A549 (cell line): ENCODE data around the gene SERPINB12. TPM values are rescaled to one million over a fixed set of nuclear protein-coding genes. Genes with fewer than 3 reads are reported as not detected.

Experiments used
- ATAC-seq, 2 experiments: fragments of 200-7000 bp in 1 of 2; fragments of >200 bp in 1 of 2; cut with Nextera tagmentation in 1 of 2; cut with Tn5 transposase in 1 of 2; 3 replicates each; pipeline versions ENCODE4 v1.8.0 to v1.9.1; 2018 to 2020; ENCODE audit warnings: mild to moderate bottlenecking in 1 of 2, moderate library complexity in 1 of 2
- CTCF ChIA-PET: fragments of 300-600 bp; sonication (Branson Sonifier 250); formaldehyde crosslinking; extraction: SDS; loops from one replicate; lab custom pipeline; 2021; ENCODE audit warnings: antibody characterized with exemption, inconsistent platforms; lab: Yijun Ruan, JAX
- POLR2A ChIA-PET: fragments of 350-600 bp; formaldehyde crosslinking; extraction: SDS; loops from one replicate; lab custom pipeline; 2021; ENCODE audit warnings: antibody characterized with exemption, inconsistent platforms; lab: Yijun Ruan, JAX
- DNase-seq, 2 experiments: peaks; one replicate each; pipeline versions ENCODE4 v3.0.0 to v3.0.0-alpha.2; 2011 to 2016; ENCODE audit warnings: low read depth in 1 of 2, low spot score in 1 of 2
- FAIRE-seq: peaks from 2 replicates; lab custom pipeline; 2011; peaks lifted over from hg19 to GRCh38; lab: Jason Lieb, UNC
- H3K27ac ChIP-seq, 2 experiments: fragments of >200 bp; sonication (Bioruptor Twin); formaldehyde crosslinking; 3 replicates each; pipeline ENCODE4 v1.5.1; 2016 to 2017
- H3K4me1 ChIP-seq: fragments of >200 bp; sonication (Bioruptor Twin); formaldehyde crosslinking; 3 replicates; pipeline ENCODE4 v1.6.1; 2016
- H3K4me2 ChIP-seq: fragments of >200 bp; sonication (Bioruptor Twin); formaldehyde crosslinking; 3 replicates; pipeline ENCODE4 v1.6.1; 2016
- H3K4me3 ChIP-seq: fragments of >200 bp; sonication (Bioruptor Twin); formaldehyde crosslinking; 3 replicates; pipeline ENCODE4 v1.5.1; 2016
- H3K9me3 ChIP-seq: fragments of >200 bp; sonication (Bioruptor Twin); formaldehyde crosslinking; 3 replicates; pipeline ENCODE4 v1.6.1; 2016
- BHLHE40 ChIP-seq: IDR thresholded peaks from 2 replicates; pipeline ENCODE4 v1.6.1; 2012; ENCODE audit warnings: low read depth, low read length, inconsistent platforms
- CBX2 ChIP-seq: fragments of 200-600 bp; sonication (generic); IDR thresholded peaks from 2 replicates; pipeline ENCODE4 v1.6.1; 2016; ENCODE audit warnings: low read depth, mild to moderate bottlenecking, borderline replicate concordance
- CBX8 ChIP-seq: fragments of 200-600 bp; sonication (generic); IDR thresholded peaks from 2 replicates; pipeline ENCODE4 v1.6.1; 2016
- CEBPB ChIP-seq, 2 experiments: fragments of >200 bp in 1 of 2; sonication (Bioruptor Twin) in 1 of 2; formaldehyde crosslinking in 1 of 2; IDR thresholded peaks; 2 replicates each; pipeline ENCODE4 v1.6.1; 2012 to 2016
- CHD4 ChIP-seq: fragments of 200-600 bp; sonication (generic); IDR thresholded peaks from 2 replicates; pipeline ENCODE4 v1.6.1; 2016; ENCODE audit warnings: antibody characterized with exemption, mild to moderate bottlenecking, borderline replicate concordance
- EHF ChIP-seq: fragments of 250-450 bp; sonication (Bioruptor Pico); IDR thresholded peaks from 2 replicates; pipeline ENCODE4 v1.5.0; 2020; ENCODE audit warnings: mild to moderate bottlenecking
- EP300 ChIP-seq, 2 experiments: fragments of >200 bp; sonication (Bioruptor Twin); formaldehyde crosslinking; IDR thresholded peaks; 2 replicates in 1 of 2; 3 replicates in 1 of 2; pipeline ENCODE4 v1.6.1; 2016 to 2017
- HDAC2 ChIP-seq: fragments of 200-600 bp; sonication (generic); IDR thresholded peaks from 2 replicates; pipeline ENCODE4 v1.6.1; 2016
- HEYL ChIP-seq: fragments of 250-450 bp; sonication (Bioruptor Pico); IDR thresholded peaks from 2 replicates; pipeline ENCODE4 v1.8.0; 2021; ENCODE audit warnings: mild to moderate bottlenecking, moderate library complexity
- HOXA7 ChIP-seq: fragments of 250-450 bp; sonication (Bioruptor Pico); IDR thresholded peaks from 2 replicates; pipeline ENCODE4 v1.5.0; 2020; ENCODE audit warnings: mild to moderate bottlenecking, moderate library complexity
- JUN ChIP-seq, 2 experiments: fragments of >200 bp; sonication (Bioruptor Twin); formaldehyde crosslinking; IDR thresholded peaks; 2 replicates in 1 of 2; 3 replicates in 1 of 2; pipeline ENCODE4 v1.6.1; 2016 to 2017
- JUNB ChIP-seq: fragments of >200 bp; sonication (Bioruptor Twin); formaldehyde crosslinking; IDR thresholded peaks from 2 replicates; pipeline ENCODE4 v1.6.1; 2016
- KDM1A ChIP-seq: fragments of 200-600 bp; sonication (generic); IDR thresholded peaks from 2 replicates; pipeline ENCODE4 v1.6.1; 2016; ENCODE audit warnings: low read depth, mild to moderate bottlenecking
- MAFK ChIP-seq: fragments of 450-650 bp; IDR thresholded peaks from 2 replicates; pipeline ENCODE4 v1.6.1; 2014; ENCODE audit not compliant: partially characterized antibody
- MAZ ChIP-seq: fragments of 150-350 bp; IDR thresholded peaks from 2 replicates; pipeline ENCODE4 v1.6.1; 2014; ENCODE audit warnings: antibody characterized with exemption, low read depth, low read length, borderline replicate concordance
- NR3C1 ChIP-seq: fragments of >200 bp; sonication (Bioruptor Twin); formaldehyde crosslinking; IDR thresholded peaks from 3 replicates; pipeline ENCODE4 v1.6.1; 2017
- SMC3 ChIP-seq: fragments of >200 bp; sonication (Bioruptor Twin); formaldehyde crosslinking; IDR thresholded peaks from 3 replicates; pipeline ENCODE4 v1.6.1; 2018; ENCODE audit warnings: inconsistent platforms
- SREBF2 ChIP-seq: fragments of 450-650 bp; IDR thresholded peaks from 2 replicates; pipeline ENCODE4 v1.6.1; 2014; ENCODE audit warnings: mild to moderate bottlenecking, moderate library complexity
- ZSCAN20 ChIP-seq: fragments of 250-450 bp; sonication (Bioruptor Pico); IDR thresholded peaks from 2 replicates; pipeline ENCODE4 v1.8.0; 2022; ENCODE audit warnings: mild to moderate bottlenecking, moderate library complexity
- WGBS: methylation state at CpG from one replicate; pipeline ENCODE4 v1.1.6; 2017; ENCODE audit errors: missing lambda C conversion rate; 5-methylcytosine and 5-hydroxymethylcytosine counted together
- polyA plus RNA-seq, 4 experiments: library from polyadenylated mRNA; depleted of rRNA in 3 of 4; stranded (reverse); fragments of >200 nt; fragmentation: RNase III in 1 of 4; extraction: RNeasy Plus Mini Kit Qiagen cat#74134 plus additional on column Dnase treatment in 1 of 4; gene quantifications; 2 replicates in 3 of 4; 3 replicates in 1 of 4; pipeline ENCODE4 v1.2.3, GENCODE V29; 2011 to 2017
- TF ChIP-seq, protein P1 (sequence below): fragments of 150-350 bp; IDR thresholded peaks from 2 replicates; pipeline ENCODE4 v1.6.1; 2014; ENCODE audit warnings: low read depth, mild to moderate bottlenecking, low read length
- TF ChIP-seq, protein P2 (sequence below): IDR thresholded peaks from 2 replicates; pipeline ENCODE4 v1.6.1; 2012
- TF ChIP-seq, protein P3 (sequence below): fragments of 250-450 bp; sonication (Bioruptor Pico); IDR thresholded peaks from 2 replicates; pipeline ENCODE4 v1.5.0; 2020; ENCODE audit warnings: low read depth, mild to moderate bottlenecking, moderate library complexity

SERPINB12 gene
- polyA plus RNA-seq, 2 of the 4 experiments (the other 2 are of a cell fraction) = not detected

DNA sequence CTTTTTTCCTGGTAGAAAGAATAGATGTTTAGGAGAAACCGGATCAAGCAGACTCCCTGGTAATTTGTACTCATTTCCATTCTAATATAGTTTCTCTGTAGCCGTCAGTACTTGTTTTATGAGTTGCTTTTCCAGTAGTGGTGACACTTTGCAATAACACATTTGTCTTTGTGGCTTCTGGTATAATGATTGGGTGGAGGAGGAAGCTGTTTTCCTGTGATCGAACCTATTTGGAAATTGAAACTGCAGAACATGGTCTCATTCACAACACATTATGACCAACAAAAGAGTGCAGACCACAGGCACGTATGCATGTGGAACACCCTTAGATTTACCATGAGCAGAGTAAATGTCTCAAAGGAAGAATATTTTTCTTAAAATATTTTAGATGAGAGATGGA lies 7.6 kb upstream of the SERPINB12 start (continued):
- TF ChIP-seq HOXA7 (CRISPR knock-in tag) (no peak), NR3C1 (no peak), SREBF2 (no peak), CBX2 (no peak)

DNA sequence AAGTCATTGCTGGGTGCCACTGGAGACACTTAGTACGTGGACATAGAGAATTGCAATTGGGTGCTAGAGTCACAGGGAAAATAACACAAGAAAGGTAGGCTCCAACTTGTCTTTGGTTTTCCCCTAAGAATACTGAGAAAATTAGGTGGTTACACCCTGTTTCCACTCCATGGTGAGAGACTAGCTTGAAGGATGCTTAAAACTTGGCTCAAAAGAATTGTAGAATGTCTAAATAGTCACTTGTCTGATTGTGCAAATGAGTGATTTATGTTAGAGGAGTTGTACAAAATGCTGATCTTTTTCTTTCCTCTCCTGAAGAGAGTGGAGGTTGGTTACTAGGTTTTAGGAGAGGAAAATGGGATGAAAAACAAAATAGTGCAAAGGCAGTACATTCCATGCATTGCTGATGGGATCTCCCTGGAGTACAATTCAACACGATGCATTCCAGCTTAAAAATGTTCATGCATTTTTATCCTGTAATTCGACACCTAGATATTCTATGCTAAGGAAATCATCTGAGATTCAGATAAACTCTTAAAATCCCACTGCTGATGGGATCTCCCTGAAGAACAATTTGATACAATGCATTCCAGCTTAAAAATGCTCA lies 2.2 kb upstream of the SERPINB12 start:
- H3K9me3 ChIP-seq = no peaks in the 10 kb centered on the region
- WGBS = 17% methylated on average over 3 of the region's 3 CpGs
- no peak for TF ChIP-seq ZSCAN20
- TF ChIP-seq, protein P1, sequence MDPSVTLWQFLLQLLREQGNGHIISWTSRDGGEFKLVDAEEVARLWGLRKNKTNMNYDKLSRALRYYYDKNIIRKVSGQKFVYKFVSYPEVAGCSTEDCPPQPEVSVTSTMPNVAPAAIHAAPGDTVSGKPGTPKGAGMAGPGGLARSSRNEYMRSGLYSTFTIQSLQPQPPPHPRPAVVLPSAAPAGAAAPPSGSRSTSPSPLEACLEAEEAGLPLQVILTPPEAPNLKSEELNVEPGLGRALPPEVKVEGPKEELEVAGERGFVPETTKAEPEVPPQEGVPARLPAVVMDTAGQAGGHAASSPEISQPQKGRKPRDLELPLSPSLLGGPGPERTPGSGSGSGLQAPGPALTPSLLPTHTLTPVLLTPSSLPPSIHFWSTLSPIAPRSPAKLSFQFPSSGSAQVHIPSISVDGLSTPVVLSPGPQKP = no peak
- TF ChIP-seq, all 56 proteins: peak for 0
- POLR2A ChIA-PET = no interaction called here
- ATAC-seq (no peak), DNase-seq (no peak), FAIRE-seq (no peak)
- no peak overlapping the region for H3K4me3 ChIP-seq
- H3K27ac ChIP-seq = no peak overlapping the region
- CTCF ChIA-PET = interaction anchor here (1.3 kb wide), 1 partner anchor 22 kb away, joined by 4 read pairs; no protein-coding TSS in a partner anchor
- H3K4me1 ChIP-seq = no peaks in the 10 kb centered on the region
- no peak overlapping the region for H3K4me2 ChIP-seq

DNA sequence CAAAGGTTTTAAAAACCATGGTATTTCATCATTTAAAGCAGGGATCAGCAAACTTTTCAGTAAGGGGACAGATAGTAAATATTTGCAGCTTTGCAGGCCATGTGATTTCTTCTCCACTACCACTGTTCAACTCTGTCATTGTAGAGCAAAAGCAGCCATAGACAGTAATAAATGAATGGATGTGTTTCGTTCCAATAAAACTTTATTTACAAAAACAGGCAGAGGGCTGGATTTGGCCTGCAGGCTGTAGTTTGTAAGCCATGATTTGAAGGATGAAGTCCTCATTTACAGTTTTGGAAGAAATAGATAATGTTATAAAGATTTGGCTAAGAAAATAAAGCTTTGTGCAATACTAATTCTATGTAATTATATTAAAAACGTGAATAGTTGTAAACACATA lies 1.8 kb downstream of the SERPINB12 start:
- 45% methylated on average over 2 of the region's 2 CpGs for WGBS
- no peak for DNase-seq
- no peak overlapping the region for H3K27ac ChIP-seq
- H3K4me2 ChIP-seq = no peak overlapping the region
- no peaks in the 10 kb centered on the region for H3K4me1 ChIP-seq
- ChIA-PET POLR2A (no interaction called here), CTCF (no interaction called here)
- H3K4me3 ChIP-seq = no peak overlapping the region
- TF ChIP-seq CHD4 (no peak), MAZ (no peak), HEYL (CRISPR knock-in tag) (no peak), JUNB (no peak), EHF (CRISPR knock-in tag) (no peak), SMC3 (no peak), CBX8 (no peak), HDAC2 (no peak), JUN (IDR thresholded peaks at IDR 0.05) (no peak), CEBPB (IDR thresholded peaks at IDR 0.05) (no peak), KDM1A (no peak), BHLHE40 (no peak)
- TF ChIP-seq, protein P2, sequence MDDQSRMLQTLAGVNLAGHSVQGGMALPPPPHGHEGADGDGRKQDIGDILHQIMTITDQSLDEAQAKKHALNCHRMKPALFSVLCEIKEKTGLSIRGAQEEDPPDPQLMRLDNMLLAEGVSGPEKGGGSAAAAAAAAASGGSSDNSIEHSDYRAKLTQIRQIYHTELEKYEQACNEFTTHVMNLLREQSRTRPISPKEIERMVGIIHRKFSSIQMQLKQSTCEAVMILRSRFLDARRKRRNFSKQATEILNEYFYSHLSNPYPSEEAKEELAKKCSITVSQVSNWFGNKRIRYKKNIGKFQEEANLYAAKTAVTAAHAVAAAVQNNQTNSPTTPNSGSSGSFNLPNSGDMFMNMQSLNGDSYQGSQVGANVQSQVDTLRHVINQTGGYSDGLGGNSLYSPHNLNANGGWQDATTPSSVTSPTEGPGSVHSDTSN = no peak
- no peaks in the 10 kb centered on the region for H3K9me3 ChIP-seq
- no peak for ATAC-seq
- no peak for FAIRE-seq

DNA sequence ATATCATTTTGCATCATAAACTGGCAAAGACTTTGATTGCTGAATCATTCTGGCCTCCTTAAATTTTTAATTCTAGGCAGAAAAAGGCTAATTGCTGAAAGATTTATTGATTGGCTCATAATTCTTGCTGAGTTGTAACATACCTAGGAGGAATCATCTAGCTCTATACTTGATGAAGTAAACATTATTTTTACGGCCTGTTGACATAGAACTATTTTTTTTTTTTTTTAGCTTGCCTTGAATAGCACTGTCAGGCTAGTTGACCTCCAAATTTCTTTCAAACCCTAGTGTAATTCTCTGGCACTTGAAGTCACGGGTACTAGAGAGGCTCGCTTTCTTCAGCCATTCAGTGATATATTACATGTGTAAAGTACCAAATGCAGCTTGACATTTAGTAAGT lies 2.8 kb downstream of the SERPINB12 start:
- Histone ChIP-seq H3K27ac (no peak overlapping the region), H3K4me1 (no peaks in the 10 kb centered on the region), H3K4me2 (no peak overlapping the region), H3K4me3 (no peak overlapping the region), H3K9me3 (no peaks in the 10 kb centered on the region)
- TF ChIP-seq JUNB = no peak
- no peak for TF ChIP-seq SREBF2
- no peak for TF ChIP-seq EP300 (IDR thresholded peaks at IDR 0.05)
- TF ChIP-seq MAFK = no peak
- TF ChIP-seq, protein P3, sequence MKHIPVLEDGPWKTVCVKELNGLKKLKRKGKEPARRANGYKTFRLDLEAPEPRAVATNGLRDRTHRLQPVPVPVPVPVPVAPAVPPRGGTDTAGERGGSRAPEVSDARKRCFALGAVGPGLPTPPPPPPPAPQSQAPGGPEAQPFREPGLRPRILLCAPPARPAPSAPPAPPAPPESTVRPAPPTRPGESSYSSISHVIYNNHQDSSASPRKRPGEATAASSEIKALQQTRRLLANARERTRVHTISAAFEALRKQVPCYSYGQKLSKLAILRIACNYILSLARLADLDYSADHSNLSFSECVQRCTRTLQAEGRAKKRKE (CRISPR knock-in tag) = no peak
- DNase-seq = no peak
- ATAC-seq = no peak
- ChIA-PET CTCF (no interaction called here), POLR2A (no interaction called here)
- no peak for FAIRE-seq
- 72% methylated on average over 3 of the region's 3 CpGs for WGBS
